ENCODE measurements around the gene PKIB.

Gene PKIB

GRCh38 chr6:122692807-122693580 is 82.8 kb downstream of the PKIB start:
- H3K4me1 Mint-ChIP-seq, result peaks cover 5% of the 10 kb centered on the region
- no peak overlapping the region for H3K4me3 Mint-ChIP-seq
- TF ChIP-seq, protein P1, sequence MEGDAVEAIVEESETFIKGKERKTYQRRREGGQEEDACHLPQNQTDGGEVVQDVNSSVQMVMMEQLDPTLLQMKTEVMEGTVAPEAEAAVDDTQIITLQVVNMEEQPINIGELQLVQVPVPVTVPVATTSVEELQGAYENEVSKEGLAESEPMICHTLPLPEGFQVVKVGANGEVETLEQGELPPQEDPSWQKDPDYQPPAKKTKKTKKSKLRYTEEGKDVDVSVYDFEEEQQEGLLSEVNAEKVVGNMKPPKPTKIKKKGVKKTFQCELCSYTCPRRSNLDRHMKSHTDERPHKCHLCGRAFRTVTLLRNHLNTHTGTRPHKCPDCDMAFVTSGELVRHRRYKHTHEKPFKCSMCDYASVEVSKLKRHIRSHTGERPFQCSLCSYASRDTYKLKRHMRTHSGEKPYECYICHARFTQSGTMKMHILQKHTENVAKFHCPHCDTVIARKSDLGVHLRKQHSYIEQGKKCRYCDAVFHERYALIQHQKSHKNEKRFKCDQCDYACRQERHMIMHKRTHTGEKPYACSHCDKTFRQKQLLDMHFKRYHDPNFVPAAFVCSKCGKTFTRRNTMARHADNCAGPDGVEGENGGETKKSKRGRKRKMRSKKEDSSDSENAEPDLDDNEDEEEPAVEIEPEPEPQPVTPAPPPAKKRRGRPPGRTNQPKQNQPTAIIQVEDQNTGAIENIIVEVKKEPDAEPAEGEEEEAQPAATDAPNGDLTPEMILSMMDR (IDR thresholded peaks at IDR 0.05), result no peak
- no peak overlapping the region for H3K27ac Mint-ChIP-seq
- H3K36me3 Mint-ChIP-seq (ENCODE audit: low read depth), result peaks cover 17% of the 10 kb centered on the region
- no peaks in the 10 kb centered on the region for H3K27me3 Mint-ChIP-seq (ENCODE audit: low read depth, poor library complexity)
- H3K9me3 Mint-ChIP-seq, result peaks cover 11% of the 10 kb centered on the region
- no peak for DNase-seq

- TF ChIP-seq, protein P1 (IDR thresholded peaks at IDR 0.05), result no peak
- peaks cover 4% of the 10 kb centered on the region for H3K9me3 Mint-ChIP-seq
- H3K4me3 Mint-ChIP-seq, result no peak overlapping the region
- no peak overlapping the region for H3K27ac Mint-ChIP-seq
- DNase-seq, result no peak
- peaks cover 10% of the 10 kb centered on the region for H3K36me3 Mint-ChIP-seq (ENCODE audit: low read depth)
- peaks cover 5% of the 10 kb centered on the region for H3K4me1 Mint-ChIP-seq
- H3K27me3 Mint-ChIP-seq (ENCODE audit: low read depth, poor library complexity), result no peaks in the 10 kb centered on the region
Observed at GRCh38 chr6:122694075-122694474, 83.9 kb downstream of the PKIB start.

- H3K36me3 Mint-ChIP-seq (ENCODE audit: low read depth), result peaks cover 6% of the 10 kb centered on the region
- no peak overlapping the region for H3K27ac Mint-ChIP-seq
- no peaks in the 10 kb centered on the region for H3K9me3 Mint-ChIP-seq
- TF ChIP-seq, protein P1 (IDR thresholded peaks at IDR 0.05), result no peak
- no peak overlapping the region for H3K4me3 Mint-ChIP-seq
- no peaks in the 10 kb centered on the region for H3K27me3 Mint-ChIP-seq (ENCODE audit: low read depth, poor library complexity)
- H3K4me1 Mint-ChIP-seq, result peaks cover 5% of the 10 kb centered on the region
- DNase-seq, result no peak
Observed at GRCh38 chr6:122694602-122695001, 84.4 kb downstream of the PKIB start.

DNA sequence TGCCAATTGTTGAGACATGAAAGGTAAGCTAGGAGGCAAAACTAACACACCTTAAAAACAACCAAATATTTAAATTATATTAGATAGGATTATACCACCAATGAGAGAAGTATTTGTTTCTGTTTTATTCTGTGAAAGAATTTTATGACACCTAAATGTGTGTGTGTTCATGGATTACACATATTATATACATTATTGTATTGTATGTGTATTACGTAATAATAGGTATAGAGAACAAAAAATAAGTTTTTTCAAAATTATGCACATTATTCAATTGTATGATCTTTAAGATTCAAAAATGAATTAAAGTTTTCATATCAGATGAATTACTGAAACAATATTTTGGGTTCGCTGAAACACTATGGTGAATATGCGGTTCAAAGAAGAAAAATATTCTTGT is 85.0 kb downstream of the PKIB start:
- Mint-ChIP-seq H3K27ac (no peak overlapping the region), H3K4me3 (no peak overlapping the region), H3K9me3 (no peaks in the 10 kb centered on the region), H3K36me3 (ENCODE audit: low read depth) (peaks cover 2% of the 10 kb centered on the region), H3K4me1 (peaks cover 5% of the 10 kb centered on the region), H3K27me3 (ENCODE audit: low read depth, poor library complexity) (no peaks in the 10 kb centered on the region)
- TF ChIP-seq, protein P1 (IDR thresholded peaks at IDR 0.05), result no peak
- DNase-seq, result no peak

DNA sequence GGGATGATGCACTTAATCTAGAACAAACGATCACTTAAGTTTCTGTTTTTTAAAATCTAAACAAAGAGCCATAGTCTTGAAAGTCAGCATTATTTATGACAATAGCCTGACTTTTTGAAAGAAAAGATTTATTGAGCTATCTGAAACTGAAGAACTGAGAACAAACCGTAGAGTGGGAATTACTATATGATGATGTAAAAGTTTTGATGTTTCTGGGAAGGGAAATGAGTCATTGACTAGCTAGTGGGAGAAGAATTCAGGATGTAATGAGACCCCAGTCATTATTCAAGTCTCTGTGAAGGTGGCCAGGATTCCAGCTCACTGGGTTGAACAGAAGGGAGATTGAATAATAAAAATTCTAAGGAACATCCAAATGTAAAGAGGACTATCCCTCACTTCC is 85.9 kb downstream of the PKIB start:
- Mint-ChIP-seq H3K9me3 (no peaks in the 10 kb centered on the region), H3K27ac (peak overlapping the region; percentile 12), H3K36me3 (ENCODE audit: low read depth) (no peaks in the 10 kb centered on the region), H3K4me1 (peaks cover 5% of the 10 kb centered on the region), H3K27me3 (ENCODE audit: low read depth, poor library complexity) (no peaks in the 10 kb centered on the region), H3K4me3 (no peak overlapping the region)
- DNase-seq, result no peak
- TF ChIP-seq, protein P1 (IDR thresholded peaks at IDR 0.05), result no peak

GRCh38 chr6:122696853-122697252 is 86.6 kb downstream of the PKIB start:
- TF ChIP-seq, protein P1 (IDR thresholded peaks at IDR 0.05), result no peak
- H3K9me3 Mint-ChIP-seq, result no peaks in the 10 kb centered on the region
- H3K4me1 Mint-ChIP-seq, result peaks cover 5% of the 10 kb centered on the region
- no peak overlapping the region for H3K4me3 Mint-ChIP-seq
- no peak for DNase-seq
- no peak overlapping the region for H3K27ac Mint-ChIP-seq
- H3K27me3 Mint-ChIP-seq (ENCODE audit: low read depth, poor library complexity), result no peaks in the 10 kb centered on the region
- no peaks in the 10 kb centered on the region for H3K36me3 Mint-ChIP-seq (ENCODE audit: low read depth)

Data from nephron progenitor cell (in vitro differentiated cells).